Thymus (tissue), 11 donors: ENCODE data around the gene ARHGAP15. TPM values are rescaled to one million over a fixed set of nuclear protein-coding genes. Genes with fewer than 3 reads are reported as not detected.

Source experiments
- DNase-seq, 9 donors: peaks; one replicate each; pipeline ENCODE4 v3.0.0-alpha.2; 2013; ENCODE audit warnings: low spot score in 9 of 9, low read depth in 6 of 9, missing footprints in 1 of 9
- H3K27ac ChIP-seq, 2 donors: one replicate each; pipeline ENCODE4 v1.5.1; 2013; ENCODE audit warnings: control low read depth in 1 of 2, low read depth in 1 of 2, low read length in 1 of 2, mild to moderate bottlenecking in 1 of 2, moderate library complexity in 1 of 2
- H3K27me3 ChIP-seq, 2 donors: one replicate each; pipeline ENCODE4 v1.5.1; 2013; ENCODE audit warnings: low read length in 1 of 2; ENCODE audit not compliant: control insufficient read depth in 2 of 2, insufficient read depth in 1 of 2
- H3K36me3 ChIP-seq, 2 donors: one replicate each; pipeline ENCODE4 v1.5.1; 2013; ENCODE audit warnings: low read length in 1 of 2, mild to moderate bottlenecking in 1 of 2, moderate library complexity in 1 of 2; ENCODE audit not compliant: control insufficient read depth in 2 of 2, insufficient read depth in 2 of 2
- H3K4me1 ChIP-seq, 2 donors: one replicate each; pipeline ENCODE4 v1.5.1; 2013; ENCODE audit warnings: low read length in 2 of 2; ENCODE audit not compliant: control insufficient read depth in 2 of 2, insufficient read depth in 2 of 2
- H3K4me3 ChIP-seq, 2 donors: one replicate each; pipeline ENCODE4 v1.5.1; 2013; ENCODE audit warnings: low read length in 2 of 2, control low read depth in 1 of 2, mild to moderate bottlenecking in 1 of 2
- H3K9me3 ChIP-seq, 2 donors: one replicate each; pipeline ENCODE4 v1.5.1; 2013; ENCODE audit warnings: low read length in 1 of 2, mild to moderate bottlenecking in 1 of 2; ENCODE audit not compliant: control insufficient read depth in 2 of 2, insufficient read depth in 1 of 2
- WGBS: extraction: QIAGEN DNeasy Blood & Tissue Kit; methylation state at CpG from one replicate; pipeline ENCODE4 v1.1.7; 2013; 5-methylcytosine and 5-hydroxymethylcytosine counted together
- polyA plus RNA-seq: library from polyadenylated mRNA; stranded (reverse); fragments of 200-250 nt; gene quantifications from one replicate; pipeline ENCODE4 v1.2.3, GENCODE V29; 2013
- total RNA-seq: library from RNA; stranded (reverse); fragments of 120-200 nt; gene quantifications from one replicate; pipeline ENCODE4 v1.2.4, GENCODE V29; 2013
- donor health status: healthy.

The ARHGAP15 gene
- total and polyA plus RNA-seq, 2 donors: 55.8 to 182 TPM

- no peaks in the 10 kb centered on the region for H3K27me3 ChIP-seq
- DNase-seq: no peak
- WGBS: 96% methylated on average over 6 of the region's 6 CpGs
- H3K9me3 ChIP-seq: no peaks in the 10 kb centered on the region
- H3K27ac ChIP-seq: no peak overlapping the region
- no peak overlapping the region for H3K4me3 ChIP-seq
- no peaks in the 10 kb centered on the region for H3K36me3 ChIP-seq
- H3K4me1 ChIP-seq: no peaks in the 10 kb centered on the region
Observed at GRCh38 chr2:143384111-143384510, 254.9 kb downstream of the ARHGAP15 start.

DNA sequence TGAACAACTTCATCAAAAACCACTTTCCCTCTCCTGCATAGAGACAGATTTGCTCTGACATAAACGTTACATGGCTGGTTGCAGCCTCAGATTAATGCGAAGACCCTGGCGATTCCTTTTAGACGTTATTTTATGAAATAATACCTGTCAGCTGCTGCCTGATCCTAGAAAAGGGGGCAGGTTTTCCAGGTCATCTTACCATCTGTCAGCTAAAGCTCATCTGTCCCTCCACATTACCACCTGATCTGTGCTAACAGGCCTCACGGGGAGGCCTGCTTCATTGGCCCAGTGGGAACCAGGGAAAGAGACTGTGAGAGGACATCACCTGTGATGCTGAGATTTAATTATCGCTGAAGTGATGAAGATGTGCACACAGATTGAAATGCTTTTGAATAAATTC, 261.0 kb downstream of the ARHGAP15 start:
- Histone ChIP-seq H3K27me3 (no peaks in the 10 kb centered on the region), H3K9me3 (no peaks in the 10 kb centered on the region), H3K27ac (no peak overlapping the region), H3K36me3 (peaks cover 5 to 8% of the 10 kb centered on the region in 2 donors), H3K4me3 (no peak overlapping the region), H3K4me1 (no peaks in the 10 kb centered on the region)
- no peak for DNase-seq
- 97% methylated on average over 6 of the region's 6 CpGs for WGBS

GRCh38 chr2:143392358-143392757, 263.1 kb downstream of the ARHGAP15 start:
- no peak for DNase-seq
- Histone ChIP-seq H3K4me3 (no peak overlapping the region), H3K4me1 (no peaks in the 10 kb centered on the region), H3K9me3 (no peaks in the 10 kb centered on the region), H3K27ac (no peak overlapping the region), H3K27me3 (no peaks in the 10 kb centered on the region), H3K36me3 (peaks cover 5 to 8% of the 10 kb centered on the region in 2 donors)

GRCh38 chr2:143394062-143394461, 264.8 kb downstream of the ARHGAP15 start:
- 97% methylated on average over 2 of the region's 2 CpGs for WGBS
- H3K27ac ChIP-seq: no peak overlapping the region
- peaks cover 5 to 8% of the 10 kb centered on the region in 2 donors for H3K36me3 ChIP-seq
- no peaks in the 10 kb centered on the region for H3K27me3 ChIP-seq
- H3K4me1 ChIP-seq: no peaks in the 10 kb centered on the region
- no peaks in the 10 kb centered on the region for H3K9me3 ChIP-seq
- no peak for DNase-seq
- H3K4me3 ChIP-seq: no peak overlapping the region

DNA sequence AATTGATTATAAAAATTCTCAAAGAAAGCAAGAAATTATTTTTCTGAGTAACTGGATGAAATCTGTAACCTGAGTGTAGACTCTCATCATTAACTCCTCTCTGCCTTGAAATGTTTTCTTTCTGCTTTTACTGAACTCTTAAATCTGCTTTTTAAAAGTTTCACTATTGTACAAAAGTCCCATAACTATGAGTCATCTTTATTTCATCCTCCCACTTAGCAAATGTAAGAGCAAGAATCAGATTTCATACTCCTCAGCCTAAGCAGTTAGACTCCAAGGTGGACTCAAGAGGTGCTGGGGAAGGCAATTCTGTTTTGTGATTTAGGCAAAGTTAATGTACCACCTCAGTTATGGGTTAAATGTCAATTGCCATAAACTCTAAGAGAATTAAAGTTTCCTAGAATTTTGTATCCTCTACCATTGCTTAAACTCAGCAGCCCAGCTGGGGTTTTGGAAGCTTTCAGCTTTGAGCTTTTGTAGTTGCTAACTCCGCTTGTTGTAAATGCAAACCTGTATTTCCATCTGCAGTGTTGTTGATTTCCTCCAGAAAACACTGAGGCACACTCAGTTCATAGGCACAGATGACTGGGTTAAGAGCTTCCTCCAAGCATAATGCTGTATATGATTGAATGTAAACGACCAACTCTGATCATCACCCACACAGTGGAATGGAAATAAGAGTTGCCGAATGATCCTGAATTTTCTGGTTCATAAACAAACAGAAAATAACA, 268.8 kb downstream of the ARHGAP15 start:
- H3K9me3 ChIP-seq: no peaks in the 10 kb centered on the region
- no peaks in the 10 kb centered on the region for H3K27me3 ChIP-seq
- H3K36me3 ChIP-seq: no peaks in the 10 kb centered on the region
- no peak for DNase-seq
- peak overlapping the region in 1 of 2 donors; percentile 14 for H3K27ac ChIP-seq
- WGBS: 93% methylated on average over 3 of the region's 3 CpGs
- no peak overlapping the region for H3K4me3 ChIP-seq
- no peaks in the 10 kb centered on the region for H3K4me1 ChIP-seq

- Histone ChIP-seq H3K36me3 (no peaks in the 10 kb centered on the region), H3K9me3 (no peaks in the 10 kb centered on the region), H3K4me3 (no peak overlapping the region), H3K4me1 (no peaks in the 10 kb centered on the region), H3K27ac (no peak overlapping the region), H3K27me3 (no peaks in the 10 kb centered on the region)
- 93% methylated on average over 2 of the region's 2 CpGs for WGBS
- DNase-seq: no peak
Observed at GRCh38 chr2:143398781-143399180, 269.6 kb downstream of the ARHGAP15 start.

GRCh38 chr2:143399631-143400069, 270.4 kb downstream of the ARHGAP15 start:
- Histone ChIP-seq H3K4me3 (no peak overlapping the region), H3K9me3 (no peaks in the 10 kb centered on the region), H3K4me1 (no peaks in the 10 kb centered on the region), H3K27me3 (no peaks in the 10 kb centered on the region), H3K27ac (no peak overlapping the region), H3K36me3 (no peaks in the 10 kb centered on the region)
- 95% methylated on average over 2 of the region's 2 CpGs for WGBS
- no peak for DNase-seq

DNA sequence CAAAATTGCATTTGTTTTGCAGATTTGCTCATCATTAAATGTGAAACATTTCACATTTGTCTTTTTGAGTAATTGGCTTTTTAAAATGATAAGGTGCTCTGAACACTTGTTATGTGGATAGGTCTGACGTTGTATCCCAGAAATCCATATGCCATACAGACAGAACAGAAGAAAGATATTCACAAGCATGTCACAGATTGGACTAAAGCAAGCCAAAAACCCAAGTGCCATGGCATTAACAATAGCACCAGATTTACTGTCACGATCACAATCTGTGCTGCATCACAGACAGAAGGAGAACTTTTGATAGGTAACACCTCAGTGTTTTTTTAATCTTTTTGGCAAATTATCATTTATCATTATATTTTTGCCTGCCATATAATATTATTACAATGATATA, 272.6 kb downstream of the ARHGAP15 start:
- Histone ChIP-seq H3K4me3 (no peak overlapping the region), H3K4me1 (no peaks in the 10 kb centered on the region), H3K36me3 (no peaks in the 10 kb centered on the region), H3K27me3 (no peaks in the 10 kb centered on the region), H3K9me3 (no peaks in the 10 kb centered on the region), H3K27ac (no peak overlapping the region)
- DNase-seq: no peak
- WGBS: over 99% methylated on average over 2 of the region's 2 CpGs

DNA sequence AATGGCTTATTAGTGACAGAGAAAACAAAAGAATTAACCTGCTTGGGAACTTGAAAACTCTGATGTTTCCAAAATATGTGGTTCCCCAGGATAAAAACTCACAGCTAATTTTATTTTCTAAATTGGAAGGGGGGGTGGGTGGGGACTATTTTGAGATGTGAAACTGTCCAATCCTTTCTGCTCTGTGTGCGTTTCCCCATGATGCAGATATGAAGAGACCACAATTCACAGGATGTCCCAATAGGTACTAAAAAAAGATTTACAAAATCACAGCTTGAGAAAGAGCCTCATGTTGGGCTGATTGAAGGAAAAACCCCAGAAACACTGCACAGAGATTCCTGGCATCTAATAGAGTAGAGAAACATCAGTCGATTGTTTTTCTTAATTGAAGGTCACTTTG, 273.2 kb downstream of the ARHGAP15 start:
- H3K27me3 ChIP-seq: no peaks in the 10 kb centered on the region
- no peaks in the 10 kb centered on the region for H3K4me1 ChIP-seq
- no peaks in the 10 kb centered on the region for H3K36me3 ChIP-seq
- 95% methylated on average over 2 of the region's 2 CpGs for WGBS
- H3K4me3 ChIP-seq: no peak overlapping the region
- no peak overlapping the region for H3K27ac ChIP-seq
- no peaks in the 10 kb centered on the region for H3K9me3 ChIP-seq
- no peak for DNase-seq
